ENCODE results near the gene MCF2.

Gene MCF2, protein sequence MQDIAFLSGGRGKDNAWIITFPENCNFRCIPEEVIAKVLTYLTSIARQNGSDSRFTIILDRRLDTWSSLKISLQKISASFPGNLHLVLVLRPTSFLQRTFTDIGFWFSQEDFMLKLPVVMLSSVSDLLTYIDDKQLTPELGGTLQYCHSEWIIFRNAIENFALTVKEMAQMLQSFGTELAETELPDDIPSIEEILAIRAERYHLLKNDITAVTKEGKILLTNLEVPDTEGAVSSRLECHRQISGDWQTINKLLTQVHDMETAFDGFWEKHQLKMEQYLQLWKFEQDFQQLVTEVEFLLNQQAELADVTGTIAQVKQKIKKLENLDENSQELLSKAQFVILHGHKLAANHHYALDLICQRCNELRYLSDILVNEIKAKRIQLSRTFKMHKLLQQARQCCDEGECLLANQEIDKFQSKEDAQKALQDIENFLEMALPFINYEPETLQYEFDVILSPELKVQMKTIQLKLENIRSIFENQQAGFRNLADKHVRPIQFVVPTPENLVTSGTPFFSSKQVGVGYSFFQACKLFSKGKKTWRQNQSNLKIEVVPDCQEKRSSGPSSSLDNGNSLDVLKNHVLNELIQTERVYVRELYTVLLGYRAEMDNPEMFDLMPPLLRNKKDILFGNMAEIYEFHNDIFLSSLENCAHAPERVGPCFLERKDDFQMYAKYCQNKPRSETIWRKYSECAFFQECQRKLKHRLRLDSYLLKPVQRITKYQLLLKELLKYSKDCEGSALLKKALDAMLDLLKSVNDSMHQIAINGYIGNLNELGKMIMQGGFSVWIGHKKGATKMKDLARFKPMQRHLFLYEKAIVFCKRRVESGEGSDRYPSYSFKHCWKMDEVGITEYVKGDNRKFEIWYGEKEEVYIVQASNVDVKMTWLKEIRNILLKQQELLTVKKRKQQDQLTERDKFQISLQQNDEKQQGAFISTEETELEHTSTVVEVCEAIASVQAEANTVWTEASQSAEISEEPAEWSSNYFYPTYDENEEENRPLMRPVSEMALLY

DNA sequence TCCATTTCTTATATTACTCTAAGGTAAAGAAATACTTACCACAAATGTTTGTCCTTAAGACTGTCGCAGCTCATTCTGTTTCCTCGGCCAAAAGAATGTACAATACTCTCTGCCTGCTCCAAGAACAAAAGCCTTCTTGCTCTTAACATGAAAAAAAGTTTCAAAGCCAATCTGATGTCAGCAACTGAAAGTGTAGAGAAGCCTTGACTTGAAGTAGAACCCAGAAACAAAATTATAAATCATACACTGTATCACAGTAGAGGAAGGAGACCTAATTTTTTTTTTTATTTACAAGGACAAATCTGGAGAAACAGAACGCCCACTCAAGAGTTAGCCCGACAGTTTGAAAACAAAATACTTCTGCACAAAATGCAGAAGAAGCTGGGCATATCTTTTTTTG is at the start of gene MCF2:
TSS of gene MCF2 (minus strand) at position 101 of the 400 bp plus-strand sequence. CDS start 56,423 bp downstream, outside the sequence.
- Histone ChIP-seq H3K4me3 (ENCODE audit: low read depth in 1 of 2, low read length in 2 of 2) (no peak within 1 kb of the TSS), H3K27me3 (ENCODE audit: control insufficient read depth in 1 of 2, insufficient read depth in 2 of 2, low read length in 2 of 2) (no peaks in the 10 kb centered on the region), H3K4me1 (ENCODE audit: control insufficient read depth in 1 of 2, insufficient read depth in 2 of 2, low read length in 2 of 2) (no peaks in the 10 kb centered on the region), H3K27ac (ENCODE audit: low read depth, low read length) (no peak within 1 kb of the TSS), H3K36me3 (ENCODE audit: control insufficient read depth in 1 of 2, insufficient read depth in 2 of 2, low read length in 2 of 2) (no peaks in the 10 kb centered on the region), H3K9me3 (ENCODE audit: control insufficient read depth in 1 of 2, low read length in 2 of 2) (no peaks in the 10 kb centered on the region), H3K9ac (ENCODE audit: low read depth in 1 of 2, low read length in 2 of 2) (no peak within 1 kb of the TSS)

- H3K27me3 ChIP-seq (ENCODE audit: control insufficient read depth in 1 of 2, insufficient read depth in 2 of 2, low read length in 2 of 2), result no peaks in the 10 kb centered on the region
- no peak overlapping the region for H3K27ac ChIP-seq (ENCODE audit: low read depth, low read length)
- no peak overlapping the region for H3K4me3 ChIP-seq (ENCODE audit: low read depth in 1 of 2, low read length in 2 of 2)
- peaks cover 0 to 7% of the 10 kb centered on the region in 2 donors for H3K36me3 ChIP-seq (ENCODE audit: control insufficient read depth in 1 of 2, insufficient read depth in 2 of 2, low read length in 2 of 2)
- no peaks in the 10 kb centered on the region for H3K4me1 ChIP-seq (ENCODE audit: control insufficient read depth in 1 of 2, insufficient read depth in 2 of 2, low read length in 2 of 2)
- H3K9ac ChIP-seq (ENCODE audit: low read depth in 1 of 2, low read length in 2 of 2), result no peak overlapping the region
- peaks cover 0 to 8% of the 10 kb centered on the region in 2 donors for H3K9me3 ChIP-seq (ENCODE audit: control insufficient read depth in 1 of 2, low read length in 2 of 2)
Observed at GRCh38 chrX:139751053-139751452, 43.1 kb upstream of the MCF2 start.

DNA sequence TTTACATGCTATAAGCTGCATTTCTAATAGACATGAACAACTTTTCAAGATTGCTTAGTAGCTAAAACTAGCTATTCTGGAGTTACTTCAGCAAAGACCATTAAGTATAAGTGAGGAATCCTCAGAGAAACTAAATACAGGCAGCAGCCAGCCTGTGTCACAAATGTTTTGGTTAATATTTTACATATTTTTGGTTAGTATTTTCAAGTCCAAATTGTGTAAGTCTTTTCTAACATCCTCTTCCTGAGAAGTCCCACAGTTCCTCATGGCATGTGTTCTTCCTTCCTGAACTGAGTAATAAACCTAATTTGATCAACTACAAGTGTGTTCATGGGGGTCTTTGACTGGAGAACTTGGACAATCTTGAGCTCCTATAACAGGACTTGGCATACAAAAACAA is 42.4 kb upstream of the MCF2 start:
- Histone ChIP-seq H3K36me3 (ENCODE audit: control insufficient read depth in 1 of 2, insufficient read depth in 2 of 2, low read length in 2 of 2) (peaks cover 0 to 5% of the 10 kb centered on the region in 2 donors), H3K27ac (ENCODE audit: low read depth, low read length) (no peak overlapping the region), H3K27me3 (ENCODE audit: control insufficient read depth in 1 of 2, insufficient read depth in 2 of 2, low read length in 2 of 2) (no peaks in the 10 kb centered on the region), H3K9ac (ENCODE audit: low read depth in 1 of 2, low read length in 2 of 2) (no peak overlapping the region), H3K9me3 (ENCODE audit: control insufficient read depth in 1 of 2, low read length in 2 of 2) (peaks cover 0 to 8% of the 10 kb centered on the region in 2 donors), H3K4me3 (ENCODE audit: low read depth in 1 of 2, low read length in 2 of 2) (no peak overlapping the region), H3K4me1 (ENCODE audit: control insufficient read depth in 1 of 2, insufficient read depth in 2 of 2, low read length in 2 of 2) (no peaks in the 10 kb centered on the region)

GRCh38 chrX:139739138-139739537 is 31.2 kb upstream of the MCF2 start:
- no peaks in the 10 kb centered on the region for H3K9me3 ChIP-seq (ENCODE audit: control insufficient read depth in 1 of 2, low read length in 2 of 2)
- no peaks in the 10 kb centered on the region for H3K4me1 ChIP-seq (ENCODE audit: control insufficient read depth in 1 of 2, insufficient read depth in 2 of 2, low read length in 2 of 2)
- peaks cover 0 to 5% of the 10 kb centered on the region in 2 donors for H3K36me3 ChIP-seq (ENCODE audit: control insufficient read depth in 1 of 2, insufficient read depth in 2 of 2, low read length in 2 of 2)
- no peak overlapping the region for H3K9ac ChIP-seq (ENCODE audit: low read depth in 1 of 2, low read length in 2 of 2)
- no peak overlapping the region for H3K27ac ChIP-seq (ENCODE audit: low read depth, low read length)
- H3K4me3 ChIP-seq (ENCODE audit: low read depth in 1 of 2, low read length in 2 of 2), result no peak overlapping the region
- no peaks in the 10 kb centered on the region for H3K27me3 ChIP-seq (ENCODE audit: control insufficient read depth in 1 of 2, insufficient read depth in 2 of 2, low read length in 2 of 2)

DNA sequence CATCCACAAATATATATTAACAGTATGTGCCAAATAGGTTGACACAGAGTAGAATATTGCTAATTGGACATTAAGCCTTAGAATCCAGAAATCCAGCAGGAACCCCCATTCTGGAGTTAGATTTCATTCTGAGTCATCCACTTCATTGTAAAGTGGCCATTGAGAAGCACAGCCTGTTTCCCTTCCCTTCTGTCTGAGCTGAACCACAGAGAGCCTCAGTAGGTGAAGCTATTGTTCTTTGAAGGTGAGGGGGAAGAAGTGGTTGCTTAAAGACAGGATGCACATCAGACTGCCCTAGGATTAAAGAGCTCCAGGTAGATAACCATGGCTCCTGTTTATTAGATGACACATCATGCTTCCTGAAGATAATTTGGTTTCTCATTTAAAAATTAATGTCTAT is 30.6 kb upstream of the MCF2 start:
- H3K9ac ChIP-seq (ENCODE audit: low read depth in 1 of 2, low read length in 2 of 2), result no peak overlapping the region

DNA sequence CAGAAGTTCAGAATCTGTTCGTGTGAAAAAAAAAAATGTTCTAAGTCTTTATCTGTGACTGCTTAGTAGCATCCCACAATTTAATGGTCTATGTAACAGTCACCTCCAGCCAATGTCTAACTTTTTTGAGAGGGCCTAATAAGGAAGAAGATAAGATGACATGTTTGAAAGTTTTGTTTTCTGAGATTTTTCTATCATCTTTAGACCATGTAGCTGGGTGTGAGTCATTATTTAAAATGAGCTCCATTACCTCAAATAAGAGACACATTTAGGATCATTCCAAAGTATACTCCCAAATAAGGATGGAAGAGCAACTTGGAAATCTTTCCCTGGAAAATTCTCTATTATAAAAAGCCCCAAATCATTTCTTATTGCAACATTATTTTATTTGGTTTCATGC is 28.2 kb upstream of the MCF2 start:
- no peak overlapping the region for H3K27ac ChIP-seq (ENCODE audit: low read depth, low read length)
- H3K4me3 ChIP-seq (ENCODE audit: low read depth in 1 of 2, low read length in 2 of 2), result no peak overlapping the region
- no peaks in the 10 kb centered on the region for H3K9me3 ChIP-seq (ENCODE audit: control insufficient read depth in 1 of 2, low read length in 2 of 2)
- peaks cover 0 to 5% of the 10 kb centered on the region in 2 donors for H3K36me3 ChIP-seq (ENCODE audit: control insufficient read depth in 1 of 2, insufficient read depth in 2 of 2, low read length in 2 of 2)
- H3K4me1 ChIP-seq (ENCODE audit: control insufficient read depth in 1 of 2, insufficient read depth in 2 of 2, low read length in 2 of 2), result no peaks in the 10 kb centered on the region
- H3K27me3 ChIP-seq (ENCODE audit: control insufficient read depth in 1 of 2, insufficient read depth in 2 of 2, low read length in 2 of 2), result no peaks in the 10 kb centered on the region
- H3K9ac ChIP-seq (ENCODE audit: low read depth in 1 of 2, low read length in 2 of 2), result no peak overlapping the region

More for the DNA sequence above, 30.6 kb upstream of the MCF2 start:
- Histone ChIP-seq H3K36me3 (ENCODE audit: control insufficient read depth in 1 of 2, insufficient read depth in 2 of 2, low read length in 2 of 2) (peaks cover 0 to 5% of the 10 kb centered on the region in 2 donors), H3K27me3 (ENCODE audit: control insufficient read depth in 1 of 2, insufficient read depth in 2 of 2, low read length in 2 of 2) (no peaks in the 10 kb centered on the region), H3K4me3 (ENCODE audit: low read depth in 1 of 2, low read length in 2 of 2) (no peak overlapping the region), H3K9me3 (ENCODE audit: control insufficient read depth in 1 of 2, low read length in 2 of 2) (no peaks in the 10 kb centered on the region), H3K4me1 (ENCODE audit: control insufficient read depth in 1 of 2, insufficient read depth in 2 of 2, low read length in 2 of 2) (no peaks in the 10 kb centered on the region), H3K27ac (ENCODE audit: low read depth, low read length) (no peak overlapping the region)

GRCh38 chrX:139734996-139735395 is 27.0 kb upstream of the MCF2 start:
- Histone ChIP-seq H3K9ac (ENCODE audit: low read depth in 1 of 2, low read length in 2 of 2) (no peak overlapping the region), H3K4me1 (ENCODE audit: control insufficient read depth in 1 of 2, insufficient read depth in 2 of 2, low read length in 2 of 2) (no peaks in the 10 kb centered on the region), H3K9me3 (ENCODE audit: control insufficient read depth in 1 of 2, low read length in 2 of 2) (no peaks in the 10 kb centered on the region), H3K4me3 (ENCODE audit: low read depth in 1 of 2, low read length in 2 of 2) (no peak overlapping the region), H3K27me3 (ENCODE audit: control insufficient read depth in 1 of 2, insufficient read depth in 2 of 2, low read length in 2 of 2) (no peaks in the 10 kb centered on the region), H3K27ac (ENCODE audit: low read depth, low read length) (no peak overlapping the region), H3K36me3 (ENCODE audit: control insufficient read depth in 1 of 2, insufficient read depth in 2 of 2, low read length in 2 of 2) (peaks cover 0 to 5% of the 10 kb centered on the region in 2 donors)

DNA sequence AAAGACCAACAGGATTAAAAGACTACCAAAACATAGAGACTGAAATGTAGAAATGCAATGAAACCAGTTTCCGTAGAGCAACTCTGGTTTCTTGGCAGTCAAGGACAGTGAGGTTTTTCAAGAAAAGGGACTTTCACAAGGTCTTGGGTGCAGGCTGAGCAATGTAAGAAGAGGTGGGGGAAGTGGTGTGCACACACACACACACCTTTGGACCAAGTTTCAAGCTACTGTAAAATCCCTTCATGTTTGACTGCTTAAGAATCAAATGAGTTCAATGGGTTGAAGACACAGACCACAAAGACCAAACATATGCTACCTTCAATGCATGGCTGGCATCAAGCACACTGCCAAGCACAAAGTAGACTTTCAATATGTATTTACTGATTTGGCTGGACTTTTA is 17.8 kb upstream of the MCF2 start:
- no peak overlapping the region for H3K4me3 ChIP-seq (ENCODE audit: low read depth in 1 of 2, low read length in 2 of 2)
- H3K36me3 ChIP-seq (ENCODE audit: control insufficient read depth in 1 of 2, insufficient read depth in 2 of 2, low read length in 2 of 2), result no peaks in the 10 kb centered on the region
- no peaks in the 10 kb centered on the region for H3K9me3 ChIP-seq (ENCODE audit: control insufficient read depth in 1 of 2, low read length in 2 of 2)
- H3K27me3 ChIP-seq (ENCODE audit: control insufficient read depth in 1 of 2, insufficient read depth in 2 of 2, low read length in 2 of 2), result no peaks in the 10 kb centered on the region
- no peak overlapping the region for H3K9ac ChIP-seq (ENCODE audit: low read depth in 1 of 2, low read length in 2 of 2)
- H3K27ac ChIP-seq (ENCODE audit: low read depth, low read length), result no peak overlapping the region
- H3K4me1 ChIP-seq (ENCODE audit: control insufficient read depth in 1 of 2, insufficient read depth in 2 of 2, low read length in 2 of 2), result no peaks in the 10 kb centered on the region

- Histone ChIP-seq H3K9me3 (ENCODE audit: control insufficient read depth in 1 of 2, low read length in 2 of 2) (no peaks in the 10 kb centered on the region), H3K4me3 (ENCODE audit: low read depth in 1 of 2, low read length in 2 of 2) (no peak overlapping the region)
Observed at GRCh38 chrX:139724626-139725025, 16.7 kb upstream of the MCF2 start.

GRCh38 chrX:139720979-139721378 is 13.0 kb upstream of the MCF2 start:
- H3K27ac ChIP-seq (ENCODE audit: low read depth, low read length), result no peak overlapping the region
- H3K9ac ChIP-seq (ENCODE audit: low read depth in 1 of 2, low read length in 2 of 2), result no peak overlapping the region
- H3K4me3 ChIP-seq (ENCODE audit: low read depth in 1 of 2, low read length in 2 of 2), result no peak overlapping the region
- no peaks in the 10 kb centered on the region for H3K4me1 ChIP-seq (ENCODE audit: control insufficient read depth in 1 of 2, insufficient read depth in 2 of 2, low read length in 2 of 2)
- no peaks in the 10 kb centered on the region for H3K9me3 ChIP-seq (ENCODE audit: control insufficient read depth in 1 of 2, low read length in 2 of 2)
- H3K36me3 ChIP-seq (ENCODE audit: control insufficient read depth in 1 of 2, insufficient read depth in 2 of 2, low read length in 2 of 2), result no peaks in the 10 kb centered on the region
- H3K27me3 ChIP-seq (ENCODE audit: control insufficient read depth in 1 of 2, insufficient read depth in 2 of 2, low read length in 2 of 2), result no peaks in the 10 kb centered on the region

More at GRCh38 chrX:139724626-139725025, 16.7 kb upstream of the MCF2 start:
- Histone ChIP-seq H3K27me3 (ENCODE audit: control insufficient read depth in 1 of 2, insufficient read depth in 2 of 2, low read length in 2 of 2) (no peaks in the 10 kb centered on the region), H3K4me1 (ENCODE audit: control insufficient read depth in 1 of 2, insufficient read depth in 2 of 2, low read length in 2 of 2) (no peaks in the 10 kb centered on the region), H3K36me3 (ENCODE audit: control insufficient read depth in 1 of 2, insufficient read depth in 2 of 2, low read length in 2 of 2) (no peaks in the 10 kb centered on the region), H3K27ac (ENCODE audit: low read depth, low read length) (no peak overlapping the region), H3K9ac (ENCODE audit: low read depth in 1 of 2, low read length in 2 of 2) (no peak overlapping the region)
